Adrenal gland (tissue), 5 donors: ENCODE data around the gene LATS2.

ENCODE experiments used
- CTCF ChIP-seq, 6 experiments: fragments of 450-650 bp in 4 of 6; fragments of 200-600 bp in 2 of 6; sonication (generic) in 1 of 6; IDR thresholded peaks; 1 replicate in 5 of 6; 2 replicates in 1 of 6; pipeline versions ENCODE4 v1.5.1 to v1.8.0; 2016 to 2021; ENCODE audit warnings: antibody characterized with exemption in 6 of 6, mild to moderate bottlenecking in 2 of 6, moderate library complexity in 1 of 6
- POLR2A ChIP-seq, 2 donors: fragments of 450-650 bp; IDR thresholded peaks; one replicate each; pipeline ENCODE4 v1.6.1; 2017; ENCODE audit warnings: antibody characterized with exemption in 2 of 2, mild to moderate bottlenecking in 2 of 2, moderate library complexity in 1 of 2
- donor health status: DM: no; HTN: no; CAD: no.

- TF ChIP-seq CTCF (IDR thresholded peaks at IDR 0.05) (no peak), POLR2A (IDR thresholded peaks at IDR 0.05) (no peak)
Measured at GRCh38 chr13:20988033-20988908, 73.1 kb downstream of the LATS2 start.
